Fibroblast of skin of right biceps (primary cell): Measurements from ENCODE around the gene PTTG1IP2.

ENCODE experiments used
- DNase-seq: peaks from one replicate; pipeline ENCODE4 v3.0.0-alpha.2; 2013

Gene PTTG1IP2

DNA sequence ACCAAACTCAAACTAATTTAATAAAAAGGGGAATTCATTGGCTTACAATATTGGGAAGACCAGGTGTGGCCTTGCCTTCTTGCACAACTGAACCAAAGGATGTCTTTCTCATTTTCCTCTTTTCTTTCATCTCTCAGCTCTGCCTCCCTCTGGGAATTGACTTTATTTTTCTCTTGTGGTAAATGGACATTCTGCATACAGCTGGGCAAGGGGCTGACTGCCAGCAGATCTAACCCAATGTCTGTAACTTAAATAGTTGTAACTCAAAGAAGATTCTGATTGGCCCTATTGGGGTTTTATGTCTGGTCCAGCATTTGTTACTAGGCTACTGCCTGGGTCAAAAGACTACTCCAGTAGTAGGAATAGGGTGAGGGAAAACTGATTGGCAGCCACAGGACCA is 15.3 kb downstream of the PTTG1IP2 start:
- peak; percentile 5 for DNase-seq

DNA sequence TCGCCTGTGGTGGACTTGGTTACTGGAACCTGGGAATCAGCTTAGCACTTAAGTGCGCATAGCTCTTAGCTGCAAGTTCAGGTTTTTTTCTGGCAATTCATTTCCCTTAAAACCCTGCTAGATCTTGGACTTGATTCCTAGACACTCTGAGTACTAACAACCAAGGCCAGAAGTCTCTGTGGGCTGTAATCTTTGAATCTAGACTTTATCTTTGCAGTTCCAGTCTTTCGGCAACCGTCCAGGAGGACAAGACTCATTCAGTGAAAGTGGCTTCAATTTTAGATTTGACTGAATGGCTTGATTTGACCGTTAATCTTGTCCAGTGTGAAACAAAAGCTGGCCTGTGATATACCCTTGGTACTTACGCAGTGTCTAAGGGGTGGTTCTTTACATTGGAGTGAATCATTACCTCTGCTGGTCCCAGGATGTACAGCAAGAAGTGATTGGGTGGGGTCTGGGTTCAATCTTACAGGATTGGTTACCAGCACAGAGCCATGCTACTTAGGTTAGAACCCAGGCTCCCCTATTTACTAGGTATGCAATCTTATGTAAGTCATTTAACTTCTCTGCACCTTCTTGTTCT is 16.4 kb downstream of the PTTG1IP2 start:
- no peak for DNase-seq

DNA sequence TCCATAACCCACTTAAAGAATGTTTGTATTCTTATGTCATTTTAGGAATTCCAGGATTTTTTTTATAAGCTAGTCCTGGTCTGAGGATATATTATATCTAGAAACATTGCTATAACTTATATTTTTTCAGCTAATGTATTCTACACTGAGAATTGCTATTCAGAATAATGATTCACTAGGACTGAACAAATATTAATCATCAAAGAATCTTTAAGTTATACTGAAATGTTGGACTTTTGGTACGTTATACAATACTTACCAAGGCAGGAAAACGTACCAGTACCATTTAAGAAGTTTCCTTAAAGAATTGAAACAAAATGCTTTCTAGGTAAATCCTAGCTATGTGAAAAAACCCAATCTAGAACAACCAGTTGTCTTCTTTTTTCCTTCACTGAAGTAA is 18.4 kb downstream of the PTTG1IP2 start:
- DNase-seq = no peak

DNA sequence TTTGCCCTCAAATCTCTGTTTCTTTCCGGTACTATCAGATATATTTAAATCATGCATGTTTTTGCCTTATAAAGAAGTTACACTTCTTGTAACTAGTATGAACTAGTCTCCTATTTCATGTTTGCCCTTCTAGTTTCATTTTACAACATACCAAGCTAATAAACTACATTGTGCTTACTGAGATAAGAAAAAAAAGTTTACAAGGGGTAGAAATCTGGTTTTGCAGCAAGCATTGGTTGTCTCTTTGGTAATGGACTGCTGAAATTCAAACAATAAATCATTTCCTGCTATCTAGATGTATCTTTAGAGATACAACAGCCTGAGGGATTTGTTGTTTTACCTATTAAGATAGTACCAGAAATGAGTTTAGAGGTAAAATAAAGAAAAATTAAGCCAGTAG is 18.8 kb downstream of the PTTG1IP2 start:
- no peak for DNase-seq

DNA sequence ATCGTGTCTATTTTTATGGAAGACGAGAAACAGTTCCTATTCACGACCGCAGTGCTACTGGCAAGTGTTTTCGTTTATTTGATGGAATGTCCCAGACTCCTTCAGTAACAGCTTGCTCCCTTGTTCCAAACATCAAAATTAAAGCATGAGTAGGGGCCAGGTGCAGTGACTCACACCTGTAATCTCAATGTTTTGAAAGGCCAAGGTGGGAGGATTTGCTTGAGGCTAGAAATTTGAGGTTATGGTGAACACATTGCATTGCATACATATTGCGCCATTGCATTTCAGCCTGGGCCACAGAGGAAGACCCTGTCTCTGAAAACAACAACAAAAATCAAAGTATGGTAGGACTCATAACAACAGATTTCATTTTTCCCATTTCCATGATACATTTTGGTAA is 22.8 kb downstream of the PTTG1IP2 start:
- no peak for DNase-seq

DNA sequence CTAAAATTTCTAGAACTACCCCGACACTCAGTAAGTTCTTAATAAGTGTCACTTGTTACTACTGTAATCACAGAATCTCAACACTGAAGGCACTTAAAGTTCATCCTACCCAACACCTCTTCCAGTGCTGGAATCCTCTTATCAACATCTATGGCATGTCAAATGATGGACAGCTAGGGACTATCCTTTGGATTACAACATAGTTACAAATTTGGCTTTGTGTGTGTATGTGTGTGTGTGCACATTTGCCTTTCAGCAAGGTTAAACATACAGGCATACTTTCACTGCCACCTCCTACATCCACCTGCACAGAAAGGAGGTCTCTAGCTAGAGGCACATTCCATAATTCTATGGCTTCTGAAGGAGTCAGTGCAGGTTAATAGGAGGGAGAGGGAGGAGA is 25.8 kb downstream of the PTTG1IP2 start:
- DNase-seq = no peak

DNA sequence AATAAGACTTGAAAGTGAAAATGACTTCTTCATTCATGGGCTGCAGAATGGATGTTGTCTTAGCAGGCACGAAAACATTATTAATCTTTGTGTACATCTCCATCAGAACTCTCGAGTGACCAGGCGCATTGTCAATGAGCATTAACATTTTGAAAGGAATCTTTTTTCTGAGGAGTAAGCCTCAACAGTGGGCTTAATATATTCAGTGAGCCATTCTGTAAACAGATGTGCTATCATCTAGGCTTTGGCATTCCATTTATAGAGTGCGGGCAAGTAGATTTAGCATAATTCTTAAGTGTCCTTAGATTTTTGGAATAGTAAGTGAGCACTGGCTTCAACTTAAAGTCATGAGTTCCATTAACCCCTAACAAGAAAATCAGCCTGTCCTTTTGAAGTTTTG is 33.1 kb downstream of the PTTG1IP2 start:
- DNase-seq = no peak

DNA sequence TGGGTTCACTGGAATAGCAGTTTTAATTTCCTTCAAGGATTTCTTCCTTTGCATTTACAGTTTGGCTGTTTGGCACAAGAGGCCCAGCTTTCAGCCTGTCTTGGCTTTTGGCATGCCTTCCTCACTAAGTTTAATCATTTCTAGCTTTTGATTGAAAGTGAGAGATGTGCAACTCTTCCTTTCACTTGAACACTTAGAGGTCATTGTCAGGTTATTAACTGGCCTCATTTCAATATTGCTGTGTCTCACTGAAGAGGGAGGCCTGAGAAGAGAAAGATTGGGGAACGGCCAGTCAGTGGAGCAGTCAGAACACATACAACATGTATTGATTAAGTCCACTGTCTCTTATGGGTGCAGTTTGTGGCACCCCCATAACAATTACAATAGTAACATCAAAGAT is 33.9 kb downstream of the PTTG1IP2 start:
- no peak for DNase-seq

DNA sequence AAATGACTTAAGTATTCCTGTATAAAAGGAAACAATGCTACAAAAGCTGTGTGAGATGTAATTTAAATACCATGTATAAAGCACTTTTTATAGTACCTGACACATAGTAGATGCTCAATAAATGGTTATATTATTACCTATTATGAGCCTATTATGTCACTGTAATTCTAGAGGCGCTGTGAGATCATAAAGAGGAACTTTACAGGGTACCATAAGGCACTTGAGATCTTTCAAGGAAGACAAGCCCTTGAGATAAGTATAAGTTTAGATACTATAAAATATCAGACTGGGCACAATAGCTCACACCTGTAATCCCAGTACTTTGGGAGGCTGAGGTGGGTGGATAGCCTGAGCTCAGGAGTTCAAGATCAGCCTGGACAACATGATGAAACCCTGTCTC is 38.3 kb downstream of the PTTG1IP2 start:
- DNase-seq = no peak

DNA sequence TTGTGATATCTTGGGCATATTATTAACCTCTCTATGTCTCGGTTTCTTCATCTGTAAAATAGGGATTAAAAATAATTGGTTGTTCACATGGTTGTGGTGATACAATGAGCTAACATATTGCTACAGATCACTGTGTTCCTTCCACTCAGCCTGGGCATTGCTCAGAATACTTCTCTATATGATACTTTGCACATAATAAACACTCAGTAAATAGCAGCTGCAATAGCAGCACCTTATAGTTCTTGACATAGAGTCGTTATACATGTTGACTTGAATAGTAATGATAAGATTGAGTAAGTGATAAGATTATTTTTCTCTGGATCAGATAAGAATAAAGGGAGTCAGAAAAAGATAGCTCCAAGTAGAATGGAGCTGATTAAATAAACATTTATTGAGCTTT is 42.3 kb downstream of the PTTG1IP2 start:
- DNase-seq = no peak

DNA sequence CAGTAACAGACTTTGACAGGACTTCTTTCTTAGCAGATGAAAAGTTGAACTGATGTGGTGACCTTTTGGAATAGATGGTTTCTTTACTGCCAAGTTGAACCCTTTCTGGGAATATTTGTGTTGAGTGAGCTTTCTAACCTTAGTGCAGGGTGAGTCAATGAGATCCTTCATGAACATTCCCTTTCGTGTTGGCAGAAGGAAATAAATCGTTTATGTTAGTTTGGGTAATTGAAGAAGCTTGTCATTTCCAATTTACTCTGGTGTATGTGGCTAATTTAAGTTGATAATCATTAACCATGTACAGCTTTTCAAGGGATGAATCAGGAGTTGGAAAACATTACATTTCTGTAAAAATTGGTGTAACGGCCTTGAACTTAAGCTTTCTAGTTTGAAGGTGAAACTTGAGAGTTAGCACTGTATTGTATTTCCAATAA is 43.4 kb downstream of the PTTG1IP2 start:
- no peak for DNase-seq

DNA sequence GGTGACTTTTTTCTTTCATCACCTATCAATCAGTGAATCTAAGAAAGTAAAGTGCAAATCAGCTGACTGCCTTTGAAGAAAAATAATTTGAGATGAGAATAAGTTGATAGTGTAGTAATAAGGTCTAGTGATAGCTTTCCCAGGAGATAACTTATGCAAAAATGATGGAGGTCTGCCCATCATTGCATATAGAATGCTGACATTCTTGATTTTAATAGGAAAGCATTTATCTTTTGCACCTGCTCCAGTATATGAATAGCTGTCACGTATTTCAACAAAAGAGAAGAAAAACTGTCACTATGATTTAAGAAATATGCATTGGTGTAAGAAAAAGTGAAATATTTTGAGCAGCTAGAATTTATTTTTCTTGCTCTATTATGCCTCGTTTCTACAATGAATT is 46.8 kb downstream of the PTTG1IP2 start:
- DNase-seq = no peak

DNA sequence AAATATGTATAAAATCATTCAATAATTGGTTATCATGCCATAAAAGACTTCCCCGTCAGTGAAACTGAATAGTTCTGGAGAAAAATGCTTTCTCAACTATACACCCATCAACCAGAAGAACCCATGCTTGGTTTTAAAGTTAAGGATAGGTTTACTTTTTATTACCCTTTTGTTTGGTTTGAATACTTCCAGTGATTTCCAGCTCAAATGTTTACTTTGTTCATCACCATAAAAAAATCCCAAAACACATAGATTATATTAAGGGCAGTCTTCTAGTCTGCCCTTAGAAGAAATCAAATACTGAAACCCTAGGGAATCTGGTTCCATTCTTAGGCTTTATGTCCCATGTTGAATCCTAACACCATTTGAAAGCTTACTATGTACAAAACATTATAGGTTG is 49.2 kb downstream of the PTTG1IP2 start:
- DNase-seq = no peak

DNA sequence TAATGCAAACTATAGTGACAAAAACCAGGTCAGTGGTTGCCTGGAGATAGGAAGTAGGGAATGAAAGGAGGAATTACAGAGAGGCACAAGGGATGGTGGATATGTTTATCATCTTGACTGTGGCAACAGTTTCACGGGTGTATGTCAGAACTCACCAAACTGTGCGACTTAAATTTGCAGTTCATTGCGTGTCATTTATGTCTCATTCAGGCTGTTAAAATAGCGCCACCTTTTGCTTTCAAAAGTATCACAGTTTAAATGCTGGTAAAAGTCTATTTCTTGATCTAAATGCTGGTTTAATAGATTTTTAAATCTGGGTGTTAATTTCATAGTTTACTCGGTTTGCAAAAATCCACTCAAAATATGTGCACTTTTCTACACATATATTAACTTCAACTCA is 51.0 kb downstream of the PTTG1IP2 start:
- DNase-seq = no peak

DNA sequence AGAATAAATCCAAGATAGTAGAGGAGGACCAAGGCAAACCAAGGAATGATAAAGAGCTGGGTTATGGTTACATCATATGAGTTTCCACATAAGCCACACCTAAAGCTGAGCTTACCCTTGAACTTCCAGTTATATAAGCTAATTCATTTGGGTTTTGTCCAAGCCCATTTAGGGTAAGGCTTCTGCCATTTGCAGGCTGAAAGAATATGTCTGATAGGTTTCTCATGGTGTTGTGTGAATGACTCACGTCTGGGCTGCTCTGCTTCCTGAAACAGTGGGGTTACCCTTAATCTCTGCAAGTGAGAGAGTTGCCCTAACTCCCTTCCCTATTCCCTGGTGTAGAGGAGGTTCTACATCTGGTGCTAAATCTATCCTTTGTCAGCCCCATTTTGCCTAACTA is 60.8 kb downstream of the PTTG1IP2 start:
- DNase-seq = peak; percentile 56

DNA sequence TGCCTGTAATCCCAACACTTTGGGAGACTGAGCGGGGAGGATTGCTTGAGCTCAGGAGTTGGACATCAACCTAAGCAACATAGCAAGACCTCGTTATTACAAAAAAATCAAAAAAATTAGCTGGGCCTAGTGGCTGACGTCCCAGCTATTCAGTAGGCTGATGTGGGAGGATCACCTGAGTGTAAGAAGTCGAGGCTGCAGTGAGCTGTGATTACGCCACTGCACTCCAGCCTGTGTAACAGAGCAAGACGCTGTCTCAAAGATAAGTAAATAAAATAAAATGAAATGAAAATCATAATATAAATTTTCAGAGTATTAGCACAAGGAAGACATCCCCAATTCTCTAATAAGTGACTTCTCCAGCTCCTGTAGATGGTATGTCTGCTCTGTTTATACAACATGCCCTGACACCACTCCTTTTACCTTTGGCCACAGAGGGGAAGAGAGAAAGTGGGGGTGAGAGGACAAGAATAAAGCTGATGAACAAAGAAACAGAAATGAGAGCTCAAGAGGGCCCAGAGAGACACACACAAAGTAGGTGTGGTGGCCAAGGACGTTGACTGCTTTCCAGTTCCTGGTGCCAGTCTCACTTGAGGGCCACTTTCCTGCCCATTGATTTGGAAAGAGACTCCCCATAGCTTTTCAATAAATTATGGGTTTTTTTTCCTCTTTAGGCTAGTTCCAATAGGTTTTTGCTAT is 62.9 kb downstream of the PTTG1IP2 start:
- no peak for DNase-seq

DNA sequence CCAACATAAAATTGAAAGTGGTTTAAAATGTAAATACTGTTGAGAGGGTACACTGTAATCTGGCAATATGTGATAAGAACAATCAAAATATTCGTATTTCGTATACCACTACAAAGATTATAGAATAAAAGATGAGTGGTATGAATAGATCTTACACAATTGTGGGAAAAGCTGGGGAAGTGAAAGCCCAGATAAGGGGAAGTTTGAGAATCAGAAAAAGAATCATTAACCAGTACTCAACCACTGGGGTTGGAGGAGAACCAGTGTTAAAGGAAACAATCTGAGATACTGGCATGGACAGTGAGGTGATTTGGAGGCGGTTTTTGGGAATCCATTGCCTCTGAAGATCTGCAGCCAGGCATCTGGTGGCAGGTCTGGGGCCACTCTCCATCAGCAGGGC is 67.0 kb downstream of the PTTG1IP2 start:
- no peak for DNase-seq

DNA sequence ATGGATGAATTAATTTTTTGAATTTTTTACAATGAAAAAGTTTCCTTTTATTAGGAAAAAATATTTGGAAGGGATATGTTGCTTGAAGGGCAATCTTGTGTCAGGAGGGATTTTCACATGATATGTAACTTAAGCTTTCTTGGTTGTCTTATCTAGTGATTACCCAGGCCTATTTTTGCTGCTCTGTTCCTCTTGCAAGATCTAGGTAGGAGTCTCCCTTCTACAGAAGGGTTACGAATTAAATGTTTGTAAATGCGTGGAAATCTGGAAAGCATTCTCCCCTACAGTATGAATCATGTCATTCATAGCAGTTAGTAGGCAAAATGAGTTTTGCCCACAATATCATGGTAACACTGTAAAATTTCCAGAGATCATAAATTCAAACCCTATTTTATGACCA is 69.0 kb downstream of the PTTG1IP2 start:
- no peak for DNase-seq

DNA sequence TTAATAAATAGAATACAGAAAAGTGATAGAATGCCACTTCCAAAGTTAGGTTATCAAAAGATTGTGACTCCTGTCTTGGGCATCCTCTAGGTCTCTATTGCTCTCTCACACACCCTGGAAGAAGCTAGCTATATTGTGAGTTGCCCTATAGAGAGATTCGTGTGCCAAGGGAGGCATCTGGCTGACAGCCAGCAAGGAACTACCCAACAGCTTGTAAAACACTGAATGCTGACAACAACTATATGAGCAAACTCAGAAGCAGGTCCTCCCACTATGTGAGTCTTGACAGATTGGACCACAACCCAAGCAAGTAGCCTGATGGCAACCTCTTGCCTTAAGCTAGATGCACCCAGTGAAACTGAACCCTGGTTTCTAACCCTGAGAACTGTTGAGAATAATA is 71.0 kb downstream of the PTTG1IP2 start:
- DNase-seq = no peak

DNA sequence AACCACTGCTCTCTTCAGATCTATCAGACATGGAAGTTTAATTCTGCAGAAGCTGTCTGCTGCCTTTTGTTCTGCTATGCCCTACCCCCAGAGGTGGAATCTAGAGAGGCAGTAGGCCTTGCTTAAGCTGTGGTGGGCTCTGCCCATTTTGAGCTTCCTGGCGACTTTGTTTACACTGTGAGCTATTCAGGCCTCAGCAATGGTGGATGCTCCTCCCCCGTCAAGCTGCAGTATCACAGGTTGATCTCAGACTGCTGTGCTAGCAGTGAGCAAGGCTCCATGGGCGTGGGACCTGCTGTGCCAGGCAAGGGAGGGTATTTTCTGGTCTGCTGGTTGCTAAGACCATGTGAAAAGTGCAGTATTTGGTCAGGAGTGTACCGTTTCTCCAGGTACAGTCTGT is 81.6 kb downstream of the PTTG1IP2 start:
- no peak for DNase-seq

DNA sequence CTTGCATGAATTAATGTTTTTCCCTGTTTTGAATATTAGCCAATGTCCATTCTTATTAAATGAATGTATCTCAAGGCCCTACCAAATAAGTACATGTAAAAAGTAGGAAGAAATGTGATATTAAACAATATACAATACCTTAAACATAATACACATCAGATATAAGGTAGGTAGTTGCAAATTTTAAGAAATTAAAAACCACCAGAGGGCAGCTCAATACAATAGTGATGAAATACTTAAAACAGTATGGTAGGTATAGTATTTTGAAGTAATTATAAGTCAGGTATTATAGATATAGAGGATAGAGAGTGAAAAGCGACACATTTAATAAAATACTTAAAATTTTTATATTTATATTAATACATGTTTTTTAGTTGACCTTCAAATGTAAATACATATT is 83.1 kb downstream of the PTTG1IP2 start:
- DNase-seq = peak; percentile 16

DNA sequence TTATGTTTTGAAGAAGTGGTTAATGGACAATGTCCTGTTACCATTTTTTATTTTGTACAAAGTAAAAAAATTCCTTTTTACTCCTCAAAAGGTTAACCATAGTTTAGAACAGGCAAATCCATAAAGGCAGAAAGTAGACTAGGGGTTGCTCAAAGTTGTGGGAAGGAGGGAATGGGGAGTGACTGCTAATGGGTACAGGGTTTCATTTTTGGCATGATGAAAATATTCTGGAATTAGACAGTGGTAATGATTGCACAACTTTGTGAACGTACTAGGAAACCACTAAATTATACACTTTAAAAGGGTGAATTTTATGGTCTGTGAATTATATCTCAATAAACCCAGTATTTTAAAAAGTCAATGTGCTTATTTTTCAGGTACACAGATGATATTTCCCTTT is 91.3 kb downstream of the PTTG1IP2 start:
- DNase-seq = peak; percentile 56
